Nephron progenitor cell (in vitro differentiated cells): ENCODE measurements around the gene RAB7B.

Experiments
- DNase-seq: peaks from one replicate; pipeline ENCODE4 v3.0.0; 2021
- H3K27ac Mint-ChIP-seq: 2 replicates; pipeline ENCODE4 v1.8.0; 2021; ENCODE audit warnings: mild to moderate bottlenecking, moderate library complexity, mixed read lengths
- H3K27me3 Mint-ChIP-seq: 2 replicates; pipeline ENCODE4 v1.8.0; 2021; ENCODE audit warnings: mild to moderate bottlenecking, low read depth, mixed read lengths; ENCODE audit not compliant: poor library complexity
- H3K36me3 Mint-ChIP-seq: 2 replicates; pipeline ENCODE4 v1.8.0; 2021; ENCODE audit warnings: low read depth, mixed read lengths
- H3K4me1 Mint-ChIP-seq: 2 replicates; pipeline ENCODE4 v1.8.0; 2021; ENCODE audit warnings: mixed read lengths
- H3K4me3 Mint-ChIP-seq: 2 replicates; pipeline ENCODE4 v1.8.0; 2021; ENCODE audit warnings: mild to moderate bottlenecking, moderate library complexity, mixed read lengths
- H3K9me3 Mint-ChIP-seq: 2 replicates; pipeline ENCODE4 v1.8.0; 2021; ENCODE audit warnings: mild to moderate bottlenecking, moderate library complexity, mixed read lengths
- CTCF ChIP-seq: fragments of 200-600 bp; sonication (generic); IDR thresholded peaks from 2 replicates; pipeline ENCODE4 v1.5.0; 2021; ENCODE audit warnings: antibody characterized with exemption

Gene RAB7B

GRCh38 chr1:205938682-205939081 lies 64.5 kb downstream of the RAB7B start:
- Mint-ChIP-seq H3K9me3 (no peaks in the 10 kb centered on the region), H3K27me3 (peaks cover 28% of the 10 kb centered on the region), H3K36me3 (no peaks in the 10 kb centered on the region), H3K4me1 (peaks cover 37% of the 10 kb centered on the region), H3K27ac (no peak overlapping the region), H3K4me3 (no peak overlapping the region)
- TF ChIP-seq CTCF, result no peak
- no peak for DNase-seq

- no peak for TF ChIP-seq CTCF
- H3K27ac Mint-ChIP-seq, result peak overlapping the region; percentile 9
- H3K36me3 Mint-ChIP-seq, result no peaks in the 10 kb centered on the region
- H3K9me3 Mint-ChIP-seq, result no peaks in the 10 kb centered on the region
- H3K4me1 Mint-ChIP-seq, result peaks cover 36% of the 10 kb centered on the region
- no peak for DNase-seq
- H3K27me3 Mint-ChIP-seq, result peaks cover 30% of the 10 kb centered on the region
- H3K4me3 Mint-ChIP-seq, result no peak overlapping the region
Observed at GRCh38 chr1:205936846-205937586, 66.2 kb downstream of the RAB7B start.

GRCh38 chr1:205936311-205936710 lies 66.9 kb downstream of the RAB7B start:
- Mint-ChIP-seq H3K4me1 (peaks cover 33% of the 10 kb centered on the region), H3K27ac (no peak overlapping the region), H3K9me3 (no peaks in the 10 kb centered on the region), H3K4me3 (no peak overlapping the region), H3K27me3 (peaks cover 30% of the 10 kb centered on the region), H3K36me3 (no peaks in the 10 kb centered on the region)
- no peak for DNase-seq
- TF ChIP-seq CTCF, result no peak

- Mint-ChIP-seq H3K27ac (no peak overlapping the region), H3K4me1 (peaks cover 34% of the 10 kb centered on the region), H3K4me3 (no peak overlapping the region), H3K36me3 (no peaks in the 10 kb centered on the region), H3K9me3 (no peaks in the 10 kb centered on the region), H3K27me3 (peaks cover 30% of the 10 kb centered on the region)
- DNase-seq, result no peak
- TF ChIP-seq CTCF, result no peak
Observed at GRCh38 chr1:205935869-205936268, 67.3 kb downstream of the RAB7B start.

- no peak overlapping the region for H3K4me3 Mint-ChIP-seq
- H3K27ac Mint-ChIP-seq, result no peak overlapping the region
- no peaks in the 10 kb centered on the region for H3K9me3 Mint-ChIP-seq
- peaks cover 32% of the 10 kb centered on the region for H3K4me1 Mint-ChIP-seq
- DNase-seq, result no peak
- H3K36me3 Mint-ChIP-seq, result no peaks in the 10 kb centered on the region
- peaks cover 27% of the 10 kb centered on the region for H3K27me3 Mint-ChIP-seq
- TF ChIP-seq CTCF, result no peak
Observed at GRCh38 chr1:205934788-205935187, 68.4 kb downstream of the RAB7B start.
